GM19372 (cell line): ENCODE results near the gene CAPRIN1.
"Not testable (repeated sequence)": the region's sequence is repeated elsewhere in the genome, so short reads cannot be mapped to it uniquely, and the experiment has no call there.

Experiments used
- ATAC-seq: cut with Tn5 transposase; IDR thresholded peaks from one replicate; pipeline ENCODE4 v1.9.1; 2021; ENCODE audit warnings: mild to moderate bottlenecking, low read depth, moderate library complexity; ENCODE audit not compliant: unreplicated experiment

The CAPRIN1 gene

GRCh38 chr11:34050581-34051348 is 766 bp upstream of the CAPRIN1 start:
- no peak for ATAC-seq

GRCh38 chr11:34052036-34052607 is 591 bp downstream of the CAPRIN1 start:
- ATAC-seq: peak; percentile 55

- no peak for ATAC-seq
Measured at GRCh38 chr11:34052608-34053160, 1.2 kb downstream of the CAPRIN1 start.

GRCh38 chr11:34053161-34053686 is 1.7 kb downstream of the CAPRIN1 start:
- no peak for ATAC-seq

GRCh38 chr11:34054351-34054750 is 2.8 kb downstream of the CAPRIN1 start:
- ATAC-seq: not testable (repeated sequence)

- no peak for ATAC-seq
Measured at GRCh38 chr11:34055218-34056000, 3.9 kb downstream of the CAPRIN1 start.

GRCh38 chr11:34056672-34057071 is 5.1 kb downstream of the CAPRIN1 start:
- no peak for ATAC-seq

GRCh38 chr11:34063061-34063795 is 11.7 kb downstream of the CAPRIN1 start:
- no peak for ATAC-seq

- ATAC-seq: no peak
Measured at GRCh38 chr11:34064291-34064690, 12.8 kb downstream of the CAPRIN1 start.

GRCh38 chr11:34065505-34066203 is 14.1 kb downstream of the CAPRIN1 start:
- no peak for ATAC-seq

- not testable (repeated sequence) for ATAC-seq
Measured at GRCh38 chr11:34066766-34067165, 15.2 kb downstream of the CAPRIN1 start.

- no peak for ATAC-seq
Measured at GRCh38 chr11:34067383-34068065, 16.0 kb downstream of the CAPRIN1 start.

- ATAC-seq: no peak
Measured at GRCh38 chr11:34068111-34068510, 16.6 kb downstream of the CAPRIN1 start.

GRCh38 chr11:34071306-34071705 is 19.8 kb downstream of the CAPRIN1 start:
- ATAC-seq: not testable (repeated sequence)

- no peak for ATAC-seq
Measured at GRCh38 chr11:34072041-34072440, 20.5 kb downstream of the CAPRIN1 start.

- ATAC-seq: no peak
Measured at GRCh38 chr11:34072832-34073231, 21.3 kb downstream of the CAPRIN1 start.

- ATAC-seq: no peak
Measured at GRCh38 chr11:34074391-34074790, 22.9 kb downstream of the CAPRIN1 start.

GRCh38 chr11:34075178-34075820 is 23.8 kb downstream of the CAPRIN1 start:
- no peak for ATAC-seq

- no peak for ATAC-seq
Measured at GRCh38 chr11:34080609-34081008, 29.1 kb downstream of the CAPRIN1 start.
